Hepatocyte (in vitro differentiated cells): Measurements from ENCODE around the gene TRAPPC6A.

ENCODE experiments used
- CTCF ChIP-seq: fragments of 200-600 bp; sonication (generic); IDR thresholded peaks from 2 replicates; pipeline ENCODE4 v1.5.1; 2016; ENCODE audit warnings: antibody characterized with exemption, mild to moderate bottlenecking; ENCODE audit not compliant: poor library complexity
- EZH2 ChIP-seq: fragments of 200-600 bp; sonication (generic); IDR thresholded peaks from 2 replicates; pipeline ENCODE4 v1.6.1; 2016; ENCODE audit warnings: antibody characterized with exemption, mild to moderate bottlenecking, borderline replicate concordance

- TF ChIP-seq CTCF = no peak
- peak; percentile 91 for TF ChIP-seq EZH2
Measured at GRCh38 chr19:45215391-45216191, 37.6 kb upstream of the TRAPPC6A start.
